Prostate gland (tissue), 2 donors: ENCODE results near the gene RNF114. TPM values are rescaled to one million over a fixed set of nuclear protein-coding genes. Genes with fewer than 3 reads are reported as not detected.

Experiments used
- DNase-seq: peaks from one replicate; pipeline ENCODE4 v3.0.0-alpha.2; 2019; ENCODE audit warnings: low spot score
- H3K27ac ChIP-seq, 2 donors: fragments of 200-600 bp; sonication (generic); 2 replicates each; pipeline ENCODE4 v1.5.1; 2017 to 2019
- H3K27me3 ChIP-seq: fragments of 200-600 bp; sonication (generic); replicated peaks from 2 replicates; pipeline ENCODE4 v1.5.1; 2019; ENCODE audit not compliant: insufficient read depth
- H3K36me3 ChIP-seq, 2 donors: fragments of 200-600 bp; sonication (generic); 1 replicate in 1 of 2; 2 replicates in 1 of 2; pipeline versions ENCODE4 v1.5.1 to v1.8.1; 2017 to 2019
- H3K4me1 ChIP-seq: fragments of 200-600 bp; sonication (generic); replicated peaks from 2 replicates; pipeline ENCODE4 v1.5.1; 2019
- H3K4me3 ChIP-seq, 2 donors: fragments of 200-600 bp; sonication (generic); 2 replicates each; pipeline ENCODE4 v1.5.1; 2017 to 2019
- H3K9me3 ChIP-seq: fragments of 200-600 bp; sonication (generic); 2 replicates; pipeline ENCODE4 v1.5.1; 2017
- POLR2A ChIP-seq: fragments of 450-650 bp; IDR thresholded peaks from one replicate; pipeline ENCODE4 v1.6.1; 2016; ENCODE audit warnings: antibody characterized with exemption, mild to moderate bottlenecking
- POLR2AphosphoS5 ChIP-seq: sonication (generic); formaldehyde crosslinking; IDR thresholded peaks from one replicate; pipeline ENCODE4 v1.6.1; 2017; ENCODE audit warnings: antibody characterized with exemption
- WGBS: methylation state at CpG from one replicate; pipeline ENCODE4 v1.1.5; 2018; 5-methylcytosine and 5-hydroxymethylcytosine counted together
- intact Hi-C: fragments of 100-400 bp; cut with DNase I; formaldehyde crosslinking; loops from one replicate; pipeline ENCODE4 v1.14.2; 2022
- total RNA-seq, 2 donors: library from RNA; depleted of rRNA; stranded (reverse); fragments of >200 nt; gene quantifications; one replicate each; pipeline ENCODE4 v1.1.0, GENCODE V29; 2016
- TF ChIP-seq, protein P1 (sequence below), 4 experiments: fragments of 200-600 bp in 2 of 4; fragments of 450-650 bp in 2 of 4; sonication (generic) in 2 of 4; IDR thresholded peaks; 1 replicate in 3 of 4; 2 replicates in 1 of 4; pipeline ENCODE4 v1.5.1; 2016 to 2019; ENCODE audit warnings: antibody characterized with exemption in 4 of 4, mild to moderate bottlenecking in 2 of 4, moderate library complexity in 2 of 4

Gene RNF114
- total RNA-seq, 2 donors from 2014 or later: 166 to 239 TPM

DNA sequence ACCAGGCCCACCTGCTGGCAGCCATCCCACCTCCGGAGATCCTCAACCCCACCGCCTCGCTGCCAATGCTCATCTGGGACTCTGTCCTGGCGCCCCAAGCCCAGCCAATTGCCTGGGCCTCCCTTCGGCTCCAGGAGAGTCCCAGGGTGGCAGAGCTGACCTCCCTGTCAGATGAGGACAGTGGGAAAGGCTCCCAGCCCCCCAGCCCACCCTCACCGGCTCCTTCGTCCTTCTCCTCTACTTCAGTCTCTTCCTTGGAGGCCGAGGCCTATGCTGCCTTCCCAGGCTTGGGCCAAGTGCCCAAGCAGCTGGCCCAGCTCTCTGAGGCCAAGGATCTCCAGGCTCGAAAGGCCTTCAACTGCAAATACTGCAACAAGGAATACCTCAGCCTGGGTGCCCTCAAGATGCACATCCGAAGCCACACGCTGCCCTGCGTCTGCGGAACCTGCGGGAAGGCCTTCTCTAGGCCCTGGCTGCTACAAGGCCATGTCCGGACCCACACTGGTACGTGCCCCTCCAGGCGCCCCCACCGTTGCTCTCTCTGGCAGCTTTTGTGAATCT lies 47.7 kb downstream of the RNF114 start:
- H3K4me3 ChIP-seq: peak overlapping the region in 1 of 2 donors; percentile 36
- TF ChIP-seq POLR2AphosphoS5 (no peak), POLR2A (no peak)
- TF ChIP-seq, protein P1, sequence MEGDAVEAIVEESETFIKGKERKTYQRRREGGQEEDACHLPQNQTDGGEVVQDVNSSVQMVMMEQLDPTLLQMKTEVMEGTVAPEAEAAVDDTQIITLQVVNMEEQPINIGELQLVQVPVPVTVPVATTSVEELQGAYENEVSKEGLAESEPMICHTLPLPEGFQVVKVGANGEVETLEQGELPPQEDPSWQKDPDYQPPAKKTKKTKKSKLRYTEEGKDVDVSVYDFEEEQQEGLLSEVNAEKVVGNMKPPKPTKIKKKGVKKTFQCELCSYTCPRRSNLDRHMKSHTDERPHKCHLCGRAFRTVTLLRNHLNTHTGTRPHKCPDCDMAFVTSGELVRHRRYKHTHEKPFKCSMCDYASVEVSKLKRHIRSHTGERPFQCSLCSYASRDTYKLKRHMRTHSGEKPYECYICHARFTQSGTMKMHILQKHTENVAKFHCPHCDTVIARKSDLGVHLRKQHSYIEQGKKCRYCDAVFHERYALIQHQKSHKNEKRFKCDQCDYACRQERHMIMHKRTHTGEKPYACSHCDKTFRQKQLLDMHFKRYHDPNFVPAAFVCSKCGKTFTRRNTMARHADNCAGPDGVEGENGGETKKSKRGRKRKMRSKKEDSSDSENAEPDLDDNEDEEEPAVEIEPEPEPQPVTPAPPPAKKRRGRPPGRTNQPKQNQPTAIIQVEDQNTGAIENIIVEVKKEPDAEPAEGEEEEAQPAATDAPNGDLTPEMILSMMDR (IDR thresholded peaks at IDR 0.05): no peak
- no peaks in the 10 kb centered on the region for H3K9me3 ChIP-seq
- H3K4me1 ChIP-seq: peaks cover 6% of the 10 kb centered on the region
- DNase-seq: no peak
- peak overlapping the region; percentile 24 to 33 for H3K27ac ChIP-seq
- intact Hi-C loops: loop anchor here (5.0 kb wide), 1 partner anchor 193 kb away; no protein-coding TSS in a partner anchor
- no peaks in the 10 kb centered on the region for H3K27me3 ChIP-seq
- H3K36me3 ChIP-seq: no peaks in the 10 kb centered on the region
- WGBS: 76% methylated on average over 17 of the region's 18 CpGs

DNA sequence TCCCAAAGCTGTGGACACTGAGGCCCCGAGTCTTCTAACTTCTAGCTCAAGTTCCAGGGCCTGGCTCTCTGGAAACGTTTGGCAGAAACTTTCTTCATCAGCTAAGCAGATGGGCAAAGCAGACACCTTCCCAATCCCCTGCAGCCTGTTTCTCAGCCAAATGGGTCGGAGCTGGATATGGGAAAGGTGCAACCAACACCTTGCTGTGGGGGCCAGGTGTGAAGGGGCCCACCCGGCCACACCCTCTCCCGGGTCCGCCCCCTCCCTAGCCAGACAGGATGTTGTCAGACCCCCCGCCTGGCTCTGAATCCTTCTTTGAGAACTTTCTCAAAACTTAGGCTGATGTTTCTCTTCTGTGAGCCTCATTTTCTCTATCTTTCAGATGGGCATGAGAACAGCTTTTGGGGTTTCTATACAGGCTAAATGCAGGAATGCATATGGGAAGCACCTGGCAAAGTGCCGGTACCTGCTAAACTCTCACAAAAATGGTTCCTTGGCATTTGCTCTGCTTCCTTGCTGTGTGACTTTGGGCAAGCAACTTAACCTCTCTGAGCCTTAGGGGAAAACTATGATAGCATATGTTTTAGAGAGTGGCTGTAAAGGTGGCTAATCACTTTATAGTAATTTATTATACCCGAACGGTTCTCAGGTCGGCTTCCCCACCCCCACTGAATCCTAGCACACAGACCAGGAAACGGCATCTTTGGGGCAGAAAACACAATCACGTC lies 48.4 kb downstream of the RNF114 start:
- no peak for DNase-seq
- Histone ChIP-seq H3K27me3 (no peaks in the 10 kb centered on the region), H3K4me3 (peak overlapping the region in 1 of 2 donors; percentile 5), H3K4me1 (peaks cover 4% of the 10 kb centered on the region), H3K36me3 (no peaks in the 10 kb centered on the region), H3K9me3 (no peaks in the 10 kb centered on the region), H3K27ac (peak overlapping the region in 1 of 2 donors; percentile 33)
- intact Hi-C loops: loop anchor here (5.0 kb wide), 1 partner anchor 193 kb away; no protein-coding TSS in a partner anchor
- 81% methylated on average over 13 of the region's 13 CpGs for WGBS
- TF ChIP-seq, protein P1 (IDR thresholded peaks at IDR 0.05): no peak
- no peak for TF ChIP-seq POLR2A
- no peak for TF ChIP-seq POLR2AphosphoS5

DNA sequence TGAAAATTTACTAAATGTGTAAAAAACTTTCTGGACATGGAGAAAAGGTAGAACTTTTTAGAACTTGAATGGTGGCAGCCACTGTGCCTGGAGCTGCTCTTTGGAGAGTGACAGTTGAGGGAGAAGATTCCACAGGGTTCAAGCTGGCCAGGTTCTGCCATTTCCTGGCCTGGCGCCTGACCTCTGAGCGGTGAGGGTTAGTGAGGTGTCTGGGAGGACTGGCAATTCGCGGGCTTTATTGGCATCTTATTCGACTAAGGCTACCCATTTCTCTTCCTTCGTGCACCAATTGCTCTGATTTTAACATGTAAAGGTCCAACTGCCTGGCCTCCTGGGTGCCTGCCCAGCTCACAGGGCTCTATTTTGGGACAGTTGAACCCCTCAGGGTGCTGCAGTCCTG lies 49.0 kb downstream of the RNF114 start:
- 71% methylated on average over 6 of the region's 6 CpGs for WGBS
- no peaks in the 10 kb centered on the region for H3K27me3 ChIP-seq
- DNase-seq: no peak
- no peaks in the 10 kb centered on the region for H3K36me3 ChIP-seq
- H3K4me1 ChIP-seq: peaks cover 8% of the 10 kb centered on the region
- intact Hi-C loops: no loop called here
- H3K27ac ChIP-seq: no peak overlapping the region
- peak overlapping the region in 1 of 2 donors; percentile 5 for H3K4me3 ChIP-seq
- TF ChIP-seq POLR2AphosphoS5 (no peak), POLR2A (no peak)
- TF ChIP-seq, protein P1 (IDR thresholded peaks at IDR 0.05): no peak
- H3K9me3 ChIP-seq: no peaks in the 10 kb centered on the region

DNA sequence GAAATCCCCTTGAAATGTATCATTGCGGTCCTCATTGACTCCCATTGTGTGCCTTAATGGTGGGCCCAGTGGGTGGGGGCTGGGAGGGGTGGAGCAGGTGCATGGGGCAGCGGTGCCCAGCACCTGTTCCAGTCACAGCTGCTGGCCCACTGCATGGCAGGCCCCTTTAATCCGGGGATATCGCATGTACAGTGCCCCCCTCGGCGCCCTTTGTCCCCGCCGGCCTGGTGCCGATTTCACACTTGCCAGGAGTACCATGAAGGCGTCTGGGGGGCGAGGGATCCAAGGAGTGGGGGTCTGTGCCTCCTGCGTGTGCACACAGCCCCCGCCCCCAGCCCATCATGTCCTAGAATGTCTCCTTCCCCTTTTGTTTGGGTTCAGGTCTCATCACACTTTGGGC lies 49.4 kb downstream of the RNF114 start:
- Histone ChIP-seq H3K4me3 (peak overlapping the region in 1 of 2 donors; percentile 5), H3K9me3 (no peaks in the 10 kb centered on the region), H3K27me3 (no peaks in the 10 kb centered on the region), H3K27ac (no peak overlapping the region), H3K36me3 (no peaks in the 10 kb centered on the region), H3K4me1 (peaks cover 11% of the 10 kb centered on the region)
- intact Hi-C loops: no loop called here
- no peak for TF ChIP-seq POLR2A
- TF ChIP-seq POLR2AphosphoS5: no peak
- TF ChIP-seq, protein P1 (IDR thresholded peaks at IDR 0.05): no peak
- WGBS: 84% methylated on average over 11 of the region's 13 CpGs
- no peak for DNase-seq
